Heart right ventricle (tissue), 16 donors: ENCODE measurements around the gene CXCL12. TPM values are rescaled to one million over a fixed set of nuclear protein-coding genes. Genes with fewer than 3 reads are reported as not detected.

Source experiments
- ATAC-seq, 8 donors: fragments of 200-7000 bp; cut with Tn5 transposase; one replicate each; pipeline ENCODE4 v1.9.1; 2020; ENCODE audit warnings: mild to moderate bottlenecking in 8 of 8, moderate library complexity in 8 of 8, moderate number of reproducible peaks in 1 of 8
- DNase-seq, 2 donors: peaks; one replicate each; pipeline ENCODE4 v3.0.0-alpha.2; 2020
- H3K27ac ChIP-seq, 10 donors: fragments of 200-600 bp; sonication (generic) in 2 of 10; one replicate each; pipeline versions ENCODE4 v1.5.0 to v1.8.0; 2020 to 2022; ENCODE audit warnings: mild to moderate bottlenecking in 3 of 10
- H3K27me3 ChIP-seq, 7 donors: fragments of 200-600 bp; one replicate each; pipeline ENCODE4 v1.8.0; 2021 to 2022; ENCODE audit warnings: mild to moderate bottlenecking in 2 of 7
- H3K36me3 ChIP-seq, 9 donors: fragments of 200-600 bp; sonication (generic) in 1 of 9; one replicate each; pipeline versions ENCODE4 v1.5.0 to v1.8.0; 2020 to 2022; ENCODE audit warnings: mild to moderate bottlenecking in 2 of 9
- H3K4me1 ChIP-seq, 9 donors: fragments of 200-600 bp; sonication (generic) in 1 of 9; one replicate each; pipeline versions ENCODE4 v1.5.0 to v1.8.0; 2020 to 2022; ENCODE audit warnings: mild to moderate bottlenecking in 4 of 9
- H3K4me3 ChIP-seq, 10 donors: fragments of 200-600 bp; sonication (generic) in 2 of 10; one replicate each; pipeline versions ENCODE4 v1.5.0 to v1.8.0; 2020 to 2022; ENCODE audit warnings: mild to moderate bottlenecking in 7 of 10, moderate library complexity in 2 of 10
- H3K9me3 ChIP-seq, 11 donors: fragments of 200-600 bp in 10 of 11; sonication (generic) in 2 of 11; one replicate each; pipeline versions ENCODE4 v1.5.0 to v1.8.0; 2013 to 2022; ENCODE audit warnings: mild to moderate bottlenecking in 2 of 11, control low read depth in 1 of 11, moderate library complexity in 1 of 11
- CTCF ChIP-seq, 9 donors: fragments of 200-600 bp; sonication (generic) in 2 of 9; IDR thresholded peaks; one replicate each; pipeline versions ENCODE4 v1.5.0 to v1.8.0; 2021 to 2022; ENCODE audit warnings: antibody characterized with exemption in 9 of 9, mild to moderate bottlenecking in 5 of 9, moderate library complexity in 1 of 9
- WGBS, 2 donors: extraction: QIAGEN DNeasy Blood & Tissue Kit; methylation state at CpG; one replicate each; pipeline ENCODE4 v1.1.7; 2013; ENCODE audit warnings: inconsistent platforms in 1 of 2; 5-methylcytosine and 5-hydroxymethylcytosine counted together
- intact Hi-C, 10 donors: fragments of 100-400 bp; cut with DNase I; formaldehyde crosslinking; loops; one replicate each; pipeline versions ENCODE4 v1.11.1 to v1.14.2; 2022
- polyA plus RNA-seq, 2 donors: library from polyadenylated mRNA; stranded (reverse); fragments of 200-250 nt; gene quantifications; one replicate each; pipeline ENCODE4 v1.2.3, GENCODE V29; 2013
- total RNA-seq, 10 donors: library from RNA; stranded (reverse); fragmentation: NEBNext Ultra II Directional in 3 of 10; extraction: Animal tissue kit (Norgen Biotek cat#: 25700) in 3 of 10; gene quantifications; one replicate each; pipeline versions ENCODE4 v1.2.1 to v1.2.4, GENCODE V29; 2021 to 2023
- donor health status: Arrhythmogenic right ventricular cardiomyopathy.
- donor health status: ischemic (EF 13 %, LVEDD 7.1; RV severe dilation, severe dysfunction).
- donor health status: healthy with polysubstance abuse.
- donor health status: DM: no; HTN: yes; CAD: no.
- donor health status: DM: no; HTN: no; CAD: no.
- donor health status: ischemic (EF 25% LVEDD 6.9; RV normal size, moderate dysfunction).
- donor health status: ischemic (EF 25% LVEDD 5.7; RV mildly dilated, moderate dysfunction).
- donor health status: healthy.
- donor health status: DM: yes; HTN: yes; CAD: no.
- donor health status: Ischemic cardiomyopathy.
- donor health status: ischemic (EF 35%, LVEDD 5.7; RV mildly dilated, moderate dysfunction).
- donor health status: nonischemic (EF 11% LVEDD 7.7; RV severe dilation, severe dysfunction).
- donor health status: DM: yes; HTN: yes; CAD: no.
- donor health status: PGD.
- donor health status: ischemic (EF 29% LVEDD 5.4; RV normal size, mild dysfunction).
- donor health status: nonischemic (EF 23%, LVEDD 6.1; RV moderate dilation, normal function).

CXCL12 gene
- total and polyA plus RNA-seq, 12 donors = 53.7 to 275 (median 116) TPM

GRCh38 chr10:44394696-44395381, 9.9 kb upstream of the CXCL12 start:
- intact Hi-C loops = loop anchor here in 1 of 10 donors (5.0 kb wide), 1 partner anchor 462 kb away; no protein-coding TSS in a partner anchor
- no peak for TF ChIP-seq CTCF (IDR thresholded peaks at IDR 0.05)
- no peak overlapping the region for H3K27ac ChIP-seq

GRCh38 chr10:44393834-44394547, 9.1 kb upstream of the CXCL12 start:
- ATAC-seq = no peak
- no peak for DNase-seq
- no peaks in the 10 kb centered on the region for H3K36me3 ChIP-seq
- no peaks in the 10 kb centered on the region for H3K9me3 ChIP-seq
- intact Hi-C loops = no loop called here
- 96 to 99% methylated on average over 5 of the region's 5 CpGs for WGBS, 2 donors
- no peak overlapping the region for H3K27ac ChIP-seq
- no peak overlapping the region for H3K4me3 ChIP-seq
- H3K4me1 ChIP-seq = peaks cover 0 to 7% (median 4%) of the 10 kb centered on the region in 9 donors
- no peak for TF ChIP-seq CTCF (IDR thresholded peaks at IDR 0.05)
- peaks cover 0 to 8% (median 5%) of the 10 kb centered on the region in 7 donors for H3K27me3 ChIP-seq

More at GRCh38 chr10:44394696-44395381, 9.9 kb upstream of the CXCL12 start:
- WGBS, 2 donors = 95 to 98% methylated on average over 4 of the region's 4 CpGs
- Histone ChIP-seq H3K4me1 (peaks cover 0 to 7% (median 0%) of the 10 kb centered on the region in 9 donors), H3K9me3 (no peaks in the 10 kb centered on the region), H3K36me3 (no peaks in the 10 kb centered on the region), H3K4me3 (no peak overlapping the region), H3K27me3 (peaks cover 0 to 8% (median 5%) of the 10 kb centered on the region in 7 donors)
- ATAC-seq (no peak), DNase-seq (peak in 1 of 2 donors; percentile 2)

- Histone ChIP-seq H3K4me3 (no peak overlapping the region), H3K36me3 (no peaks in the 10 kb centered on the region), H3K4me1 (peaks cover 0 to 10% (median 7%) of the 10 kb centered on the region in 9 donors), H3K27me3 (peaks cover 0 to 4% (median 0%) of the 10 kb centered on the region in 7 donors), H3K9me3 (no peaks in the 10 kb centered on the region), H3K27ac (no peak overlapping the region)
- 85 to 89% methylated on average over 7 of the region's 7 CpGs for whole genome bisulfite sequencing, 2 donors
- no peak for ATAC-seq
- no peak for DNase-seq
- TF ChIP-seq CTCF (IDR thresholded peaks at IDR 0.05) = no peak
- intact Hi-C loops = no loop called here
Measured at GRCh38 chr10:44393051-44393630, 8.2 kb upstream of the CXCL12 start.

GRCh38 chr10:44392420-44392819, 7.5 kb upstream of the CXCL12 start:
- DNase-seq (peak in 1 of 2 donors; percentile 2), ATAC-seq (no peak)
- Histone ChIP-seq H3K36me3 (no peaks in the 10 kb centered on the region), H3K4me1 (peaks cover 0 to 10% (median 7%) of the 10 kb centered on the region in 9 donors), H3K27me3 (no peaks in the 10 kb centered on the region), H3K9me3 (no peaks in the 10 kb centered on the region), H3K27ac (no peak overlapping the region), H3K4me3 (no peak overlapping the region)
- TF ChIP-seq CTCF (IDR thresholded peaks at IDR 0.05) = no peak
- intact Hi-C loops = no loop called here
- WGBS, 2 donors = 81 to 95% methylated on average over 3 of the region's 3 CpGs
